GM21526 (cell line): ENCODE measurements around the gene TEX11.
"Not testable (repeated sequence)": the region's sequence is repeated elsewhere in the genome, so short reads cannot be mapped to it uniquely, and the experiment has no call there.

Experiments used
- ATAC-seq: cut with Tn5 transposase; IDR thresholded peaks from one replicate; pipeline ENCODE4 v1.9.1; 2021; ENCODE audit warnings: moderate library complexity; ENCODE audit not compliant: unreplicated experiment, low FRiP score

Gene TEX11

GRCh38 chrX:70769659-70770227 is 138.8 kb downstream of the TEX11 start:
- no peak for ATAC-seq

GRCh38 chrX:70762285-70762684 is 146.2 kb downstream of the TEX11 start:
- ATAC-seq = no peak

DNA sequence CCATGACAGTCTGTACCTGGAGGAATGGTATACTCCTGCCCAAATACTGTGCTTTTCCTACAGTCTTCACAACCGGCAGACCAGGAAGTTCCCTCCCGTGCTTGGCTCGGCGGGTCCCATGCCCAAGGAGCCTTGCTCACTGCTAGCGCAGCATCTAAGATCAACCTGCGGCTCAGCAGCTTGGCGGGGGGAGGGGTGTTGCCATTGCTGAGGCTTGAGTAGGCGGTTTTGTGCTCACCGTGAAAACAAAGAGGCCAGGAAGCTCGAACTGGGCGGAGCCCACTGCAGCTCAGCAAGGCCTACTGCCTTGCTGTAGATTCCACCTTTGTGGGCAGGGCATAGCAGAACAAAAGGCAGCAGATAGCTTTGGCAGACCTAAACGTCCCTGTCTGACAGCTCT is 152.7 kb downstream of the TEX11 start:
- ATAC-seq = no peak

GRCh38 chrX:70754169-70754848 is 154.2 kb downstream of the TEX11 start:
- ATAC-seq = no peak

- ATAC-seq = not testable (repeated sequence)
Measured at GRCh38 chrX:70733774-70734173, 174.7 kb downstream of the TEX11 start.

DNA sequence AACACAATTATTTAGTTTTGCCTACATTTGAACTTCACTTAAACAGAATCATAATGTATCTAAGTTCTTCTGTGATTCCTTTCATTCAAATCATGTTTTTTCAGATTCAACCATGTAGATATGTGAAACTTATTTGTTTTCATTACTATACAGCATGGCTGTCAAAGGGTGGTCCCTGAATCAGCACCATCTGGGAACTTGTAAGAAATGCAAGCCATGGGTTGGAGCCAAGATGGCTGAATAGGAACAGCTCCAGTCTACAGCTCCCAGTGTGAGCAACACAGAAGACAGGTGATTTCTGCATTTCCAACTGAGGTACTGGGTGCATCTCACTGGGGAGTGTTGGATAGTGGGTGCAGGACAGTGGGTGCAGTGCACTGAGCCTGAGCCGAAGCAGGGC is 180.6 kb downstream of the TEX11 start:
- ATAC-seq = not testable (repeated sequence)

DNA sequence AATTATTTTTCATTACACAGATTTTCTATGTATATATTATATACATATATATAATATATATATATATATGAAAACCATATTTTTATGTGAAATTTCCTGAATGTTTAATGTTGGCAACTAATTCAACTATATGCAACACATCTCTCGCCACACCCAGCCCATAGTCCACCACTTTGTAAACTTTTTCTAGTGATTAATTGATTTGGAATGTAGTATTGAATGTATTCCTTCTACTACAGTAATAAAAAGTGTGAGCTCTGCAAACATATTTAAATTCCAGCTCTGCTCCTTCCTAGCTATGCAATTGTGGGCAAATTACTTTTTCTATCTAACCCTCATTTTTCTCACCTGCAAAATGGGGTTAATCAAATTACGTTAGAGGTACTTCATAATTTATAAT is 187.8 kb downstream of the TEX11 start:
- no peak for ATAC-seq

DNA sequence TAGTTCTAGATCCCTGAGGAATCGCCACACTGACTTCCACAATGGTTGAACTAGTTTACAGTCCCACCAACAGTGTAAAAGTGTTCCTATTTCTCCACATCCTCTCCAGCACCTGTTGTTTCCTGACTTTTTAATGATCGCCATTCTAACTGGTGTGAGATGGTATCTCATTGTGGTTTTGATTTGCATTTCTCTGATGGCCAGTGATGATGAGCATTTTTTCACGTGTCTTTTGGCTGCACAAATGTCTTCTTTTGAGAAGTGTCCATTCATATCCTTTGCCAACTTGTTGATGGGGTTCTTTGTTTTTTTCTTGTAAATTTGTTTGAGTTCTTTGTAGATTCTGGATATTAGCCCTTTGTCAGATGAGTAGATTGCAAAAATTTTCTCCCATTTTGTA is 197.2 kb downstream of the TEX11 start:
- ATAC-seq = not testable (repeated sequence)

GRCh38 chrX:70694339-70695122 is 214.0 kb downstream of the TEX11 start:
- no peak for ATAC-seq

GRCh38 chrX:70679455-70679854 is 229.1 kb downstream of the TEX11 start:
- ATAC-seq = not testable (repeated sequence)

DNA sequence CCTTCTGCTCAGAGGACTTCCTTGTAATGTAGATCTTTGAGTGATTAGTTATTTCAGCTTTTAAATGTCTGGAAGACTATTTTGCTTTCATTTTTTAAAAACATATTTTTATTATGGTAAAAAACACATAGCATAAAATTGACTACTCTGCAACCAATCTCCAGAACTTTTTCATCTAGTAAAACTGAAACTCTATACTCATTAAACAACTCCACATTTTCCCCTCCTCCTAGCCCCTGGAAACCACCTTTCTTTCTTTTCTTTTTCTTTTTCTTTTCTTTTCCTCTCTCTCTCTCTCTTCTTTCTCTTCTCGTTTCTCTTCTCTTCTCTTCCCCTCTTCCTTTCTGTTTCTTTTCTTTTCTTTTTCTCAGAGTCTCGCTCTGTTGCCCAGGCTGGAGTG is 233.2 kb downstream of the TEX11 start:
- ATAC-seq = no peak

- no peak for ATAC-seq
Measured at GRCh38 chrX:70672326-70672725, 236.2 kb downstream of the TEX11 start.

DNA sequence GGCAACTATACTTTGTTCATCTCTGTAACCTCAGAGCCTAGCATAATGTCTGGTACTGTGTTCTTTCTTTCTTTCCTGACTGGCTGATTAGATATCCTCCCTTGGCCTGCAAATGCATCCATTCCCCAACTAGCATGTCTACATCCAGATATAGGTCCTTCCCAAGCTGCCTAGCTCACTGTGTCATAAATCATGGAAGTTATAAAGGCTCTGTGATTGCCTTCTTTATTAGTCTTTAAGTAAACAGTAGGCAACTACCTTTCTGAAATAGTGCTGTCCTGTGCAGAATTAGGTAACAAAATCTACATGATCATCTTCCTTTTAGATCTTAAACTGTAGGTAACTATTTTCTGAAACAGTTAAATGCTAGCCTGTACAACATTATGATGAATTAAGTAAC is 239.4 kb downstream of the TEX11 start:
- no peak for ATAC-seq

GRCh38 chrX:70664726-70665125 is 243.8 kb downstream of the TEX11 start:
- no peak for ATAC-seq

- ATAC-seq = not testable (repeated sequence)
Measured at GRCh38 chrX:70661124-70661523, 247.4 kb downstream of the TEX11 start.

GRCh38 chrX:70657546-70657945 is 251.0 kb downstream of the TEX11 start:
- ATAC-seq = not testable (repeated sequence)

DNA sequence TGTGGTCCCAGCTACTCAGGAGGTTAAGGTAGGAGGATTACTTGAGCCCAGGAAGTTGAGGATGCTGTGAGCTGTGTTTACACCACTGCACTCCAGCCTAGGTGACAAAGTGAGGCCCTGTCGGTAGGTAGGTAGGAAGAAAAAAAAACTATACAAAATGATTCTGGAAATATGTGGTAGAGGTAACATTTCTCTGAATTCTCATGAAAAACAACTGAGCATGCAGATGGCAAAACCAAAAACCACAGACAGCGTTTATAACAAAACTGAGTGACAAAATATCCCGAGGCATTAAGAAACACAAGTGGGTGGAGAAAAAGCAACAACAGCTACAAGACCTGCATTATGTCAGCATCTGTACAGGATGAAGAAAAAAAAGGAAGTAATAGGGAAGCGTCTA is 252.2 kb downstream of the TEX11 start:
- ATAC-seq = no peak

DNA sequence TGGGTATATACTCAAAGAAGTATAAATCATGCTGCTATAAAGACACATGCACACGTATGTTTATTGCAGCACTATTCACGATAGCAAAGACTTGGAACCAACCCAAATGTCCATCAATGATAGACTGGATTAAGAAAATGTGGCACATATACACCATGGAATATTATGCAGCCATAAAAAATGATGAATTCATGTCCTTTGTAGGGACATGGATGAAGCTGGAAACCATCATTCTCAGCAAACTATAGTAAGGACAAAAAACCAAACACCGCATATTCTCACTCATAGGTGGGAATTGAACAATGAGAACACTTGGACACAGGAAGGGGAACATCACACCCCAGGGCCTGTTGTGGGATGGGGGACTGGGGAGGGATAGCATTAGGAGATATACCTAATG is 260.6 kb downstream of the TEX11 start:
- ATAC-seq = not testable (repeated sequence)

DNA sequence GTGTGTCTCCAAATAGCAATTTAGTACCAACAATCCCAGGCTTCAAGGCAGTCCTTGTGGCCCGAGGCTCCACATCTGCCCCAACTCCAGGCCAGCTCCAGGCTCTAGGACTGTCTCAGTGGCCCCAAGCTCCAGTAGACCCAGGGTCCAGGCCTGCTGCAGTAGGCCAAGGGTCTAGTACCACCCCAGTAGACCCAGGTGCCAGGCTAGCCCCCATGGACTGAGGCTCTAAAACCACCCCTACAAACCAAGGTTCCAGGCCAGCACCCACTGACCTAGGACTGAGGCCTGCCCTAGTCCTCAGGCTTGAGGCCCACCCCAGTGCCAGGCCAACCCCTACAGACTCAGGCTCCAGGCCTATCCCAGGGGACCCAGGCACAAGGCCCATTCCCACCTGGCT is 272.3 kb downstream of the TEX11 start:
- no peak for ATAC-seq

DNA sequence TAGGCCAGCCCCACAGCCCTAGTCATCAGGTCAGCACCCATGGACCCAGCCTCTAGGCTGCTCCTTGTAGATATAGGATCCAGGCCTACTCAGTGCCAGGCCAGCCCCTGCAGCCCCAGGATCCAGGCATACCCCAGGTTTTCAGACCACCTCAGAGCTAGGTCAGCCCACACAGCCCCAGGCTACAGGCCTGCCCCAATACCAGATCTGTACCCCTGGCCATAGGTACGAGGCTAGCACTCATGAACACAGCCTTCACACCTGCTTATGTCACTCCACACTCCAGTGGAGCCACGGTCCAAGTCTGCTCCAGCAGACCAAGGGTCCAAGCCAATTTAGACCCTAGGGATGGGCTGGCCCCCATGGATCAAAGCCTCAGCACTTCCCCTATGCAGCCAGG is 272.8 kb downstream of the TEX11 start:
- no peak for ATAC-seq

DNA sequence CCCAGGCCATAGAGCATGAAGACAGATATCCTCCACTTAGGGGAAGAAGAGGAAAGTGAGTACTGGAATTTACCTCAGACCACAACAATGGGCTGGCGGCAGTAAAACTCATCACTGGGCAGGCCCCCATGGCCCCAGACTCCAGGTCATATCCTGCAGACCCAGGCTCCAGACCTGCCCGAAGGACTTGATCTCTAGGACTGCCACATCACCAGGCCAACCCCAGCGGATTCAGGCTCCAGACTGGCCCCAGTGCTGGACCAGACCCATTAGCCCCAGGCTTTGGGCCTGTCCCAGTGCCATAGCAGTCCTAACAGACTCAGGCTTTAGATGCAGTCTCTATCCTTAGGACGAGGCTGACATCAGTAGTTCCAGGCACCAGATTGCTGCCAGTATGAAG is 273.3 kb downstream of the TEX11 start:
- ATAC-seq = no peak

DNA sequence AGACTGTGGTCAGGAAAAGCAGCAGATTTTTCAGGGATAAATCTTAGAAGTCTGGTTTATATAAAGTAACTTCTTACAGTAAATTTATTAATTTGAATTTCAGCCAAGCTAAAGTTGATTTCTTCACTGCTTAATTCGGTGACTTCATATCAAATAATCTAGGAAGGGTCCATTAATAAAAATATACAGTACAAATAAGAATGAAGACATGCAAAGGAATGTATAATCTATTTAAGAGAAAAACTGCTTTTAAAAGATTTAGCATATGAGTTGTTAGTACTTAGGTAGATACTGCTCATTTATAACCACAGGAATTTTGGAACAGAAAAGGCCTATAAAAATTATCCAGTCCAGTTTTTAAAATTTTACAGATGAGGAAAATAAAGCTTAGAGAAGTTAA is 286.8 kb downstream of the TEX11 start:
- ATAC-seq = no peak
